Activated T-cell treated with anti-CD3 and anti-CD28 coated beads, Interleukin-2, amount 50 U/mL, for 48 hours (primary cell): ENCODE data around the gene SEMA5A.

ENCODE experiments used
- DNase-seq, 2 experiments: peaks; one replicate each; pipeline ENCODE4 v3.0.0-alpha.2; 2020

The SEMA5A gene

GRCh38 chr5:9151684-9152427 lies 394.0 kb downstream of the SEMA5A start:
- DNase-seq, result no peak

GRCh38 chr5:9149988-9150387 lies 395.9 kb downstream of the SEMA5A start:
- no peak for DNase-seq

- no peak for DNase-seq
These were observed 397.6 kb downstream of the SEMA5A start for GRCh38 chr5:9148242-9148641.

- DNase-seq, result no peak
These were observed 405.2 kb downstream of the SEMA5A start for GRCh38 chr5:9140711-9141110.

- DNase-seq, result no peak
These were observed 405.7 kb downstream of the SEMA5A start for GRCh38 chr5:9140202-9140601.

- no peak for DNase-seq
These were observed 406.5 kb downstream of the SEMA5A start for GRCh38 chr5:9139344-9139743.

- DNase-seq, result no peak
These were observed 417.7 kb downstream of the SEMA5A start for GRCh38 chr5:9128136-9128535.

- no peak for DNase-seq
These were observed 419.4 kb downstream of the SEMA5A start for GRCh38 chr5:9126490-9126889.

- DNase-seq, result no peak
These were observed 420.0 kb downstream of the SEMA5A start for GRCh38 chr5:9125852-9126251.

GRCh38 chr5:9124838-9125237 lies 421.0 kb downstream of the SEMA5A start:
- no peak for DNase-seq

- DNase-seq, result no peak
These were observed 421.8 kb downstream of the SEMA5A start for GRCh38 chr5:9124071-9124470.

- no peak for DNase-seq
These were observed 423.3 kb downstream of the SEMA5A start for GRCh38 chr5:9122528-9122927.

GRCh38 chr5:9121597-9121996 lies 424.3 kb downstream of the SEMA5A start:
- no peak for DNase-seq

- DNase-seq, result no peak
These were observed 427.0 kb downstream of the SEMA5A start for GRCh38 chr5:9118852-9119251.

GRCh38 chr5:9115093-9115492 lies 430.8 kb downstream of the SEMA5A start:
- DNase-seq, result no peak

- DNase-seq, result no peak
These were observed 433.2 kb downstream of the SEMA5A start for GRCh38 chr5:9112520-9113291.

- DNase-seq, result no peak
These were observed 437.7 kb downstream of the SEMA5A start for GRCh38 chr5:9108162-9108561.

- DNase-seq, result no peak
These were observed 440.0 kb downstream of the SEMA5A start for GRCh38 chr5:9105851-9106250.

- no peak for DNase-seq
These were observed 441.1 kb downstream of the SEMA5A start for GRCh38 chr5:9104571-9105339.

GRCh38 chr5:9103290-9103689 lies 442.6 kb downstream of the SEMA5A start:
- no peak for DNase-seq

GRCh38 chr5:9099689-9100088 lies 446.2 kb downstream of the SEMA5A start:
- no peak for DNase-seq

- no peak for DNase-seq
These were observed 446.9 kb downstream of the SEMA5A start for GRCh38 chr5:9098990-9099389.

- DNase-seq, result no peak
These were observed 451.3 kb downstream of the SEMA5A start for GRCh38 chr5:9094582-9094981.
